ENCODE measurements around the gene BRD3. TPM values are rescaled to one million over a fixed set of nuclear protein-coding genes. Genes with fewer than 3 reads are reported as not detected.

The BRD3 gene
- total RNA-seq, 1 donor from 2014 or later = 4.5 TPM

GRCh38 chr9:134045841-134046544 lies 21.8 kb downstream of the BRD3 start:
- TF ChIP-seq, protein P1, sequence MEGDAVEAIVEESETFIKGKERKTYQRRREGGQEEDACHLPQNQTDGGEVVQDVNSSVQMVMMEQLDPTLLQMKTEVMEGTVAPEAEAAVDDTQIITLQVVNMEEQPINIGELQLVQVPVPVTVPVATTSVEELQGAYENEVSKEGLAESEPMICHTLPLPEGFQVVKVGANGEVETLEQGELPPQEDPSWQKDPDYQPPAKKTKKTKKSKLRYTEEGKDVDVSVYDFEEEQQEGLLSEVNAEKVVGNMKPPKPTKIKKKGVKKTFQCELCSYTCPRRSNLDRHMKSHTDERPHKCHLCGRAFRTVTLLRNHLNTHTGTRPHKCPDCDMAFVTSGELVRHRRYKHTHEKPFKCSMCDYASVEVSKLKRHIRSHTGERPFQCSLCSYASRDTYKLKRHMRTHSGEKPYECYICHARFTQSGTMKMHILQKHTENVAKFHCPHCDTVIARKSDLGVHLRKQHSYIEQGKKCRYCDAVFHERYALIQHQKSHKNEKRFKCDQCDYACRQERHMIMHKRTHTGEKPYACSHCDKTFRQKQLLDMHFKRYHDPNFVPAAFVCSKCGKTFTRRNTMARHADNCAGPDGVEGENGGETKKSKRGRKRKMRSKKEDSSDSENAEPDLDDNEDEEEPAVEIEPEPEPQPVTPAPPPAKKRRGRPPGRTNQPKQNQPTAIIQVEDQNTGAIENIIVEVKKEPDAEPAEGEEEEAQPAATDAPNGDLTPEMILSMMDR (IDR thresholded peaks at IDR 0.05; ENCODE audit: insufficient read depth, low read length, severe bottlenecking) = no peak
- DNase-seq (ENCODE audit: low read depth) = no peak
- Histone ChIP-seq H3K27me3 (ENCODE audit: control insufficient read depth, insufficient read depth, low read length) (no peaks in the 10 kb centered on the region), H3K4me3 (ENCODE audit: low read depth, low read length) (no peak overlapping the region), H3K36me3 (ENCODE audit: control insufficient read depth, insufficient read depth, low read length) (peaks cover 45% of the 10 kb centered on the region)
- no peak for FAIRE-seq

- H3K4me3 ChIP-seq (ENCODE audit: low read depth, low read length) = no peak overlapping the region
- DNase-seq (ENCODE audit: low read depth) = no peak
- no peak for FAIRE-seq
- TF ChIP-seq, protein P1 (IDR thresholded peaks at IDR 0.05; ENCODE audit: insufficient read depth, low read length, severe bottlenecking) = no peak
- H3K27me3 ChIP-seq (ENCODE audit: control insufficient read depth, insufficient read depth, low read length) = no peaks in the 10 kb centered on the region
- H3K36me3 ChIP-seq (ENCODE audit: control insufficient read depth, insufficient read depth, low read length) = peaks cover 42% of the 10 kb centered on the region
These were observed 22.9 kb downstream of the BRD3 start for GRCh38 chr9:134044944-134045343.

DNA sequence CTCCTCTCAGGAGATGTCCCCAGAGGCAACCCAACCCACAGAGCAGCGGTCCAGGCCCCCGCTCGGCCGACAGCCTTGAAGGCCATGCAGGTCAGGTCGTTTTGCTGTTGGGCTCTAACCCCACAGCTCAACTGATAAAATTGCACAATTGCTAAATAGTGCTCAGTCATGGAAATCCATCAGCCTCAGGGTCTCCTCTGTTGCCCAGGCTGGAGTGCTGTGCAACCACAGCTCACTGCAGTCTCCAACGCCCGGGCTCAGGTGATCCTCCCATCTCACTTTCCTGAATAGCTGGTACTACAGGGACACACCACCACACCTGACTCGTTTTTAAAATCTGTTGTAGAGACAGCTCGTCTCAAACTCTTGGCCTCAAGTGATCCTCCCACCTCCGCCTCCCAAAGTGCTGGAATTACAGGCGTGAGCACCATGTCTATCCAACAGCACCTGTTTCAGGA lies 24.3 kb downstream of the BRD3 start:
- TF ChIP-seq, protein P1 (IDR thresholded peaks at IDR 0.05; ENCODE audit: insufficient read depth, low read length, severe bottlenecking) = no peak
- FAIRE-seq (no peak), DNase-seq (ENCODE audit: low read depth) (no peak)
- Histone ChIP-seq H3K27me3 (ENCODE audit: control insufficient read depth, insufficient read depth, low read length) (no peaks in the 10 kb centered on the region), H3K4me3 (ENCODE audit: low read depth, low read length) (no peak overlapping the region), H3K36me3 (ENCODE audit: control insufficient read depth, insufficient read depth, low read length) (peaks cover 35% of the 10 kb centered on the region)

DNA sequence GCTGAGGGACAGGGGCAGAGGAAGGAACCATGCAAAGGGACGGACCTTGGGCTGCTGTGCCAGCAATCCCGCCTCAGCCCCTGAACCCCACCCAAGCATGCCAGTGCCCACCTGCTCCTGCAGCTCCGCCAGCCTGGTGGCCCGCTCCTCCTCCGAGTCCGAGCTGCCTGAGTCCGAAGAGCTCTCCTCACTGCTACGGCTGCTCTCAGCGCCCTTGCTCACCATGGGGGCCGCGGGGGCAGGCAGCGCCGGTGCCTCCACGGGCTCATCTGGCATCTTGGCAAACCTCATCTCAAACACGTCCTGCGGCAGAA lies 26.2 kb downstream of the BRD3 start:
- Histone ChIP-seq H3K27me3 (ENCODE audit: control insufficient read depth, insufficient read depth, low read length) (no peaks in the 10 kb centered on the region), H3K4me3 (ENCODE audit: low read depth, low read length) (no peak overlapping the region), H3K36me3 (ENCODE audit: control insufficient read depth, insufficient read depth, low read length) (peaks cover 23% of the 10 kb centered on the region)
- TF ChIP-seq, protein P1 (IDR thresholded peaks at IDR 0.05; ENCODE audit: insufficient read depth, low read length, severe bottlenecking) = no peak
- no peak for DNase-seq (ENCODE audit: low read depth)
- no peak for FAIRE-seq

DNA sequence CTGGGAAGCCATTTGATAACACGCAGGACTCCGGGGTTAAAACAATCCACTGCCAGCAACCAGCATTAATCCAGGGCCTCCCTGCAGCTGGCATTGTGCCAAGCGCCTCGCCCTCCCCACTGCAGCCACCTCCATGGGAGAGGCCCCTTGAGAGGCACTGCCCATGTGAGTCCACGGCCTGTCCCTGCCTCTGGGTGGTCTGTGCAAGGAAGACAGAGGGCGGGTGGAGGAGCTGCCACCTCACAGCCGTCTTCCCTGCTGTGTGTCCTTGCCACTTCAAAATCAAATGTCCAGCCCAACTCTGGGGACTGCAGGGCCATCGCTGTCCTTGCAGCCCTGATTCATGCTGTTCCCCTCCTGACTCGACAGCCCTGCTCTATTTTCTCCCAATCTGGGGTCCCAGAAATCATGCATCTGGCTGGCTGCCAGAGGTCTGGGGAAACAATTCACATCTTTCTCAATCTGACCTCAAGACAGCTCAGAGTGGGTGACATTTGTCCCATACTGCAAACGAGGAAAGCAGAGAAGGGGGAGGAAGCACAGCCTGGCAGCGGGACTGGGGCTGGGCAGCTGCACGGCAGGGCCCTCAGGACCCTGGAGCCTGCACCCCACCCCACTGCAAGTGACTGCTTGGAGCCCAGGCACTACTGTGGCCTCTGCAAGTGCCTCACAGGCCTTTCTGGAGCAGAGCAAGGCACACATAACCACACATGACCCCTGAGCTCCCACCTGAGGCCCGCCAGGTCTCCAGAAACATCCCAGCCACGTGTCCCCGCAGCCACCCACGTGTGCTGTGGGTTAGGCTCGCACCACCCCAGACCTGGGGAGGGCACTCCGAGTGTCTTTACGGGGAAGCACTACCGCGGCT lies 26.8 kb downstream of the BRD3 start:
- H3K27me3 ChIP-seq (ENCODE audit: control insufficient read depth, insufficient read depth, low read length) = no peaks in the 10 kb centered on the region
- no peak for DNase-seq (ENCODE audit: low read depth)
- peaks cover 24% of the 10 kb centered on the region for H3K36me3 ChIP-seq (ENCODE audit: control insufficient read depth, insufficient read depth, low read length)
- TF ChIP-seq, protein P1 (IDR thresholded peaks at IDR 0.05; ENCODE audit: insufficient read depth, low read length, severe bottlenecking) = no peak
- no peak for FAIRE-seq
- no peak overlapping the region for H3K4me3 ChIP-seq (ENCODE audit: low read depth, low read length)

Measured in bronchial epithelial cell (primary cell).